Small intestine (tissue), 7 donors: Measurements from ENCODE around the gene NOTCH2. TPM values are rescaled to one million over a fixed set of nuclear protein-coding genes. Genes with fewer than 3 reads are reported as not detected.

Experiments
- DNase-seq, 2 donors: peaks; one replicate each; pipeline versions ENCODE4 v3.0.0 to v3.0.0-alpha.2; 2013
- FAIRE-seq: peaks from 2 replicates; lab custom pipeline; 2012; peaks lifted over from hg19 to GRCh38; lab: Jason Lieb, UNC
- H3K27ac ChIP-seq, 3 donors: one replicate each; pipeline ENCODE4 v1.5.1; 2013; ENCODE audit warnings: low read length in 2 of 3, mild to moderate bottlenecking in 2 of 3, control low read depth in 1 of 3, inconsistent platforms in 1 of 3, low read depth in 1 of 3, moderate library complexity in 1 of 3
- H3K27me3 ChIP-seq, 3 donors: one replicate each; pipeline ENCODE4 v1.6.1; 2013; ENCODE audit warnings: low read length in 3 of 3, inconsistent platforms in 1 of 3; ENCODE audit not compliant: control insufficient read depth in 3 of 3, insufficient read depth in 3 of 3
- H3K36me3 ChIP-seq, 3 donors: one replicate each; pipeline ENCODE4 v1.6.1; 2013; ENCODE audit warnings: low read length in 3 of 3, inconsistent platforms in 1 of 3, low read depth in 1 of 3, mild to moderate bottlenecking in 1 of 3, moderate library complexity in 1 of 3; ENCODE audit not compliant: control insufficient read depth in 3 of 3, insufficient read depth in 2 of 3
- H3K4me1 ChIP-seq, 3 donors: one replicate each; pipeline ENCODE4 v1.6.1; 2013; ENCODE audit warnings: low read length in 2 of 3, inconsistent platforms in 1 of 3, low read depth in 1 of 3, mild to moderate bottlenecking in 1 of 3, moderate library complexity in 1 of 3; ENCODE audit not compliant: control insufficient read depth in 3 of 3, insufficient read depth in 2 of 3
- H3K4me3 ChIP-seq, 3 donors: one replicate each; pipeline ENCODE4 v1.5.1; 2013; ENCODE audit warnings: low read length in 3 of 3, control low read depth in 1 of 3, inconsistent platforms in 1 of 3, low read depth in 1 of 3, mild to moderate bottlenecking in 1 of 3, moderate library complexity in 1 of 3
- H3K9me3 ChIP-seq, 2 donors: one replicate each; pipeline ENCODE4 v1.6.1; 2013; ENCODE audit warnings: low read depth in 1 of 2, low read length in 1 of 2; ENCODE audit not compliant: control insufficient read depth in 2 of 2, insufficient read depth in 1 of 2
- WGBS, 3 donors: extraction: QIAGEN DNeasy Blood & Tissue Kit; methylation state at CpG; one replicate each; pipeline ENCODE4 v1.1.7; 2013; 5-methylcytosine and 5-hydroxymethylcytosine counted together
- polyA plus RNA-seq, 4 donors: library from polyadenylated mRNA; stranded (reverse) in 3 of 4; unstranded in 1 of 4; fragments of 200-250 nt in 3 of 4; fragments of 120-200 nt in 1 of 4; gene quantifications; one replicate each; pipeline versions ENCODE4 v1.2.1 to v1.2.3, GENCODE V29; 2013
- donor health status: healthy with polysubstance abuse.
- donor health status: control.
- donor health status: control.
- donor health status: Bipolar disorder and iron deficiency.
- donor health status: healthy.

The NOTCH2 gene
- polyA plus RNA-seq, 4 donors, result 0.54 to 19.2 (median 4.5) TPM

- Histone ChIP-seq H3K36me3 (peaks cover 5 to 47% (median 19%) of the 10 kb centered on the region in 3 donors), H3K27me3 (no peaks in the 10 kb centered on the region), H3K9me3 (no peaks in the 10 kb centered on the region), H3K4me1 (no peaks in the 10 kb centered on the region), H3K4me3 (no peak overlapping the region), H3K27ac (no peak overlapping the region)
- WGBS, 3 donors, result 92 to 97% (median 96%) methylated on average over 7 of the region's 7 CpGs
- no peak for DNase-seq
- no peak for FAIRE-seq
Observed at GRCh38 chr1:119919241-119919640, 150.2 kb downstream of the NOTCH2 start.

- no peak overlapping the region for H3K27ac ChIP-seq
- no peak overlapping the region for H3K4me3 ChIP-seq
- H3K4me1 ChIP-seq, result no peaks in the 10 kb centered on the region
- FAIRE-seq, result no peak
- H3K27me3 ChIP-seq, result no peaks in the 10 kb centered on the region
- DNase-seq, result no peak
- no peaks in the 10 kb centered on the region for H3K9me3 ChIP-seq
- WGBS, 3 donors, result 94 to 96% (median 95%) methylated on average over 7 of the region's 7 CpGs
- peaks cover 5 to 41% (median 19%) of the 10 kb centered on the region in 3 donors for H3K36me3 ChIP-seq
Observed at GRCh38 chr1:119918301-119918700, 151.2 kb downstream of the NOTCH2 start.

DNA sequence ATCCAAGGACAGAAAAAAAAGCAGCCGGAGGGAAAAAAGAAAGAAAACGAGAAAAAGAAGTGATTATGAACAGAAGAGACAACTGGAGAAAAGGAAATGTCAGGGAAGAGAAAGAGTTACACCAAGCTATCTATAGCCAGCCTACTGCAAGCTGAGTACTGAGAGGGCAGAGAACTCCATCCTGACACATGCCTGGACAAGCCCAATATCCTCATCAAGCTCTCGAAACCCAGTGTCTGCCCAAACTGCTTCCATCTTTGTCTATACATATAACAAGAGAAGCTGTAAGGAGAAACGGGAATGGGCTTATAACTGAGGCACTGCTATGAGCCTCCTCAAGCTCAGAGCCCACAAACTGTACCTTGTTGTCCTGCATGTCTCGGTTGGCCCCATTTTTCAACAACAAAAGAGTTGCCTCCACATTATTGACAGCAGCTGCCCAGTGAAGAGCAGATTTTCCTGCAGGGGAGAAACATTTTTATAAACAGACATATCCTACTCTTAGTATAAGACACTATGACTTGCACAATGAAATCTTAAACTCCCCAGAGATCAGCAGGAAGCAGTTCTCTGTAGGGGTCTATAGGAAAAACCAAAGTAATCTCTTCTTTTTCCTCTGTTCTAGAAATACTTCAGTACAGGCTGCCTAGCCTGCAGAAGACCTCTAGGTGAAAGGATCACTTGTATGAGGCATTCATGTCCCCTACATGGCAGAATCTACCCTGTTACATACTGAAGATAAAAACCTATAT, 152.0 kb downstream of the NOTCH2 start:
- FAIRE-seq (no peak), DNase-seq (no peak)
- no peaks in the 10 kb centered on the region for H3K27me3 ChIP-seq
- H3K4me3 ChIP-seq, result no peak overlapping the region
- 83 to 91% (median 90%) methylated on average over 5 of the region's 5 CpGs for WGBS, 3 donors
- H3K9me3 ChIP-seq, result no peaks in the 10 kb centered on the region
- H3K36me3 ChIP-seq, result peaks cover 5 to 37% (median 17%) of the 10 kb centered on the region in 3 donors
- H3K4me1 ChIP-seq, result no peaks in the 10 kb centered on the region
- H3K27ac ChIP-seq, result no peak overlapping the region

DNA sequence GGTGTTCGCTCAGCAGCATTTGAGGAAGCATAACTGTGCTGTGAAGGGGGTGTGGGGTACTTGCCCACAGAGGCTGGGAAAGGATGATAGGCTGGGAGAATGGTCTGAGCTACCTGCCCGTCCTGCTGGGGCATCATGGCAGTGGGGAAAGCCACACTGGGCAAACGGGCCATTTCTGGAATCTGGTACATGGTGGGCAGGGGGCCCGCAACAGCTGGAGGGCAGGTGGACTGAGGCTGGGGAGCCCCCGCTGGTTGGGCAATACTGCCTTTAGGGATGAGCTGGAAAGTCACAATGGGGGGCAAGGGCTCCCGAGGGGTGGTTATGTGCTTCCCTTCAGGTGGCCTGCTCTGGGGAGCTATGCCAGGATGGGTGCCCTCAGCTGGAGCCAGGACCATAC, 153.9 kb downstream of the NOTCH2 start:
- Histone ChIP-seq H3K36me3 (peaks cover 5 to 35% (median 8%) of the 10 kb centered on the region in 3 donors), H3K9me3 (no peaks in the 10 kb centered on the region), H3K4me3 (no peak overlapping the region), H3K4me1 (no peaks in the 10 kb centered on the region), H3K27me3 (no peaks in the 10 kb centered on the region), H3K27ac (no peak overlapping the region)
- FAIRE-seq (no peak), DNase-seq (no peak)
- WGBS, 3 donors, result 96% methylated on average over 6 of the region's 6 CpGs

DNA sequence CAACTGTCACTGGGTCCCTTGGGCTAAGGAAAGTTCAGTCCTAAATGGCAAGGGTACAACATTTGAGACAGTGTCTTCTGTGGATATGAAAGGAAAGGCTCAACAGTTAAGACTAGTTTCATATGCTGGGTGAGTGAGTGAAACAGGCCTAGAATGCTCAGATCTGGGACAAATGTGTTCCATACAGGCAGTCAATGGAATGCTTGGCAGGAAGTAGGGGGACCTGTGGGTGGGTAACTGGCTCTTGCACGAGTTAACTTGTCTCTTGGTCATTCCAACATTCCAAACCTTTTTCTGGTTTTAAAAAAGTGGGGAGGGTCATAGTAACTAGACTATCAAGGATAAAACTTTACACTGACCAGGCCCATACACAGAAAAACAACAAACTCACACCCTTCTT, 155.4 kb downstream of the NOTCH2 start:
- 63 to 100% (median 79%) methylated on average over 1 of the region's 1 CpG for WGBS, 3 donors
- DNase-seq (no peak), FAIRE-seq (no peak)
- no peak overlapping the region for H3K4me3 ChIP-seq
- no peaks in the 10 kb centered on the region for H3K27me3 ChIP-seq
- H3K9me3 ChIP-seq, result no peaks in the 10 kb centered on the region
- H3K27ac ChIP-seq, result no peak overlapping the region
- H3K4me1 ChIP-seq, result no peaks in the 10 kb centered on the region
- H3K36me3 ChIP-seq, result peaks cover 5 to 25% (median 5%) of the 10 kb centered on the region in 3 donors

DNA sequence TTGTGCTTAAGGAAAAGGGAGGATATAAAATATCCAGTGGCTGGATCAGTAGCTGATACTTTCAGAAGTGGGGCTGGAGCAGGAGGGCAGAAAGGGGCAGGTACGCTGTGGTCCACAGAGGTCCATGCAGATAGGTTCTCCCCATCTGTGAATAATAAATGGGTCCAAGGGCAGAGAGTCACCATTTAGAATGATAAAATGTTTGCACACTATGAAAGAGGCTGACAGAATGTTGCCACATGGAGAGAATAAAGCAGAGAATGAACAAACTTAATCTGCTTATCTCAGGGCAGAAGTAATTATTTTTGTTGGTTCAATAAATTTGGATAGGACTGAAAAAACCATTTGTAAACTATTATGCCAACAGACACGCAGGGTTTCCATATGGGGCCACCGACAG, 156.5 kb downstream of the NOTCH2 start:
- 93 to 96% (median 94%) methylated on average over 3 of the region's 3 CpGs for WGBS, 3 donors
- no peak for FAIRE-seq
- no peaks in the 10 kb centered on the region for H3K27me3 ChIP-seq
- peaks cover 2 to 22% (median 5%) of the 10 kb centered on the region in 3 donors for H3K36me3 ChIP-seq
- no peaks in the 10 kb centered on the region for H3K9me3 ChIP-seq
- H3K27ac ChIP-seq, result no peak overlapping the region
- no peaks in the 10 kb centered on the region for H3K4me1 ChIP-seq
- H3K4me3 ChIP-seq, result no peak overlapping the region
- no peak for DNase-seq

DNA sequence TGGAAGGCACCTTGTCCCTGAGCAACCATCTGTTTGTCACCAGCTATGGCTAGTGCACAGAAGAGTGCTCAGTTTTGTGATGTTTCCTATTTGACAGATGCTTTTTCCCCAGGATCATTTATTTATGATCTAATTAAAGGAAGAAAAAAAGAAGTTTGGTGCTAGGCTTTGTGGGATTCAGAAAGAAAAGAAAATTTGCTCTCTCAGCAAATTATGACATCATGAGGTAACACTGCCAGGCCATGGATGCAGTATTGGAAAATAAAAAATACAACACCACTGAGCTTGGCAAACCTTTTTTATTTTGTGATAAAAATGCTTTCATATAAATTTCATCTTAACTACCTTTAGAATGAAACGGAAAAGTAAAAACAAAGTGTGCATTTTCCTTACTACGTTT, 157.7 kb downstream of the NOTCH2 start:
- H3K4me3 ChIP-seq, result no peak overlapping the region
- FAIRE-seq (no peak), DNase-seq (no peak)
- H3K27ac ChIP-seq, result no peak overlapping the region
- H3K36me3 ChIP-seq, result peaks cover 2 to 19% (median 5%) of the 10 kb centered on the region in 3 donors
- peaks cover 0 to 2% (median 0%) of the 10 kb centered on the region in 3 donors for H3K4me1 ChIP-seq
- no peaks in the 10 kb centered on the region for H3K9me3 ChIP-seq
- 94 to 95% (median 94%) methylated on average over 2 of the region's 2 CpGs for WGBS, 3 donors
- H3K27me3 ChIP-seq, result no peaks in the 10 kb centered on the region

DNA sequence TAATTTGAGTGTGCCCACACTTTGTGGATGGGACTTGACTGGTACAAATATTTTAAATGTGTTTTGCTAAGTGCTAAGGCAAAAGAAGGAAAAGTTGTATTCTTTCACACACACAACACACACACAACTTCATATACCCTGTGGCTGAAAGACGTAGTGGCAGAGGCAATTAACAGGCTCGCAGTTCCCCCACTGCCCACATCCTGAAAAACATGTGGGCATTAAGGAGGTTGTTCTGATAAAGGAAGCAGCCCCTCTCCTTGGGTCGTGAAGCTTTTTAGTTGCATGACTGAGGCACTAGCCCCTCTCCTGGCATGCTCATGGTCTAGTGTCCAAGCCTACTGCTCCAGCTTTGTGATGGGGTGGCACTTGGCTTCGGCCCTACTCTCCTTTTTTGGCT, 158.8 kb downstream of the NOTCH2 start:
- WGBS, 3 donors, result 55 to 83% (median 74%) methylated on average over 4 of the region's 4 CpGs
- Histone ChIP-seq H3K9me3 (no peaks in the 10 kb centered on the region), H3K4me3 (no peak overlapping the region), H3K27ac (no peak overlapping the region), H3K27me3 (peaks cover 0 to 2% (median 0%) of the 10 kb centered on the region in 3 donors), H3K36me3 (peaks cover 0 to 10% (median 2%) of the 10 kb centered on the region in 3 donors), H3K4me1 (peaks cover 0 to 3% (median 2%) of the 10 kb centered on the region in 3 donors)
- no peak for FAIRE-seq
- DNase-seq, result no peak
